HEK293 (cell line): Measurements from ENCODE around the gene CDK14.

Experiments
- MYNN ChIP-seq: fragments of 450-650 bp; formaldehyde crosslinking; IDR thresholded peaks from 2 replicates; pipeline ENCODE4 v1.5.1; 2016; ENCODE audit warnings: missing biosample characterization, missing genetic modification characterization, borderline replicate concordance
- TCF7L2 ChIP-seq: IDR thresholded peaks from 2 replicates; pipeline ENCODE4 v1.6.1; 2011; ENCODE audit warnings: low read depth, mild to moderate bottlenecking, inconsistent platforms, low read length, moderate library complexity, borderline replicate concordance
- WT1 ChIP-seq: fragments of 450-650 bp; formaldehyde crosslinking; IDR thresholded peaks from 2 replicates; pipeline ENCODE4 v1.5.1; 2016; ENCODE audit warnings: missing biosample characterization, missing genetic modification characterization
- YY1 ChIP-seq: fragments of 450-650 bp; formaldehyde crosslinking; IDR thresholded peaks from 2 replicates; pipeline ENCODE4 v1.5.1; 2018; ENCODE audit warnings: missing biosample characterization, missing genetic modification characterization
- ZFP3 ChIP-seq: fragments of 450-650 bp; formaldehyde crosslinking; IDR thresholded peaks from 2 replicates; pipeline ENCODE4 v1.5.1; 2016; ENCODE audit warnings: low read depth, missing biosample characterization, missing genetic modification characterization
- ZNF133 ChIP-seq: fragments of 450-650 bp; formaldehyde crosslinking; IDR thresholded peaks from 2 replicates; pipeline ENCODE4 v1.5.1; 2016; ENCODE audit warnings: missing biosample characterization, missing genetic modification characterization
- ZNF214 ChIP-seq: fragments of 450-650 bp; formaldehyde crosslinking; IDR thresholded peaks from 2 replicates; pipeline ENCODE4 v1.5.1; 2017; ENCODE audit warnings: missing biosample characterization, mild to moderate bottlenecking, missing genetic modification characterization, borderline replicate concordance
- ZNF548 ChIP-seq: fragments of 450-650 bp; formaldehyde crosslinking; IDR thresholded peaks from 2 replicates; pipeline ENCODE4 v1.5.1; 2016; ENCODE audit warnings: missing biosample characterization, missing genetic modification characterization
- ZNF830 ChIP-seq: fragments of 450-650 bp; IDR thresholded peaks from 2 replicates; pipeline ENCODE4 v1.5.0; 2018; ENCODE audit warnings: missing biosample characterization, missing genetic modification characterization, low read depth, mild to moderate bottlenecking, moderate library complexity
- TF ChIP-seq, protein P1 (sequence below): fragments of 450-650 bp; formaldehyde crosslinking; IDR thresholded peaks from 2 replicates; pipeline ENCODE4 v1.5.1; 2016; ENCODE audit warnings: missing biosample characterization, missing genetic modification characterization
- TF ChIP-seq, protein P2 (sequence below): fragments of 450-650 bp; formaldehyde crosslinking; IDR thresholded peaks from 2 replicates; pipeline ENCODE4; 2016; ENCODE audit warnings: missing biosample characterization, missing genetic modification characterization
- TF ChIP-seq, protein P3 (sequence below): fragments of 450-650 bp; formaldehyde crosslinking; IDR thresholded peaks from 2 replicates; pipeline ENCODE4 v1.5.1; 2016; ENCODE audit warnings: missing biosample characterization, missing genetic modification characterization
- TF ChIP-seq, protein P4 (sequence below): fragments of 450-650 bp; formaldehyde crosslinking; optimal IDR thresholded peaks from 2 replicates; pipeline ENCODE3; 2016; ENCODE audit warnings: missing biosample characterization, mild to moderate bottlenecking, missing genetic modification characterization

DNA sequence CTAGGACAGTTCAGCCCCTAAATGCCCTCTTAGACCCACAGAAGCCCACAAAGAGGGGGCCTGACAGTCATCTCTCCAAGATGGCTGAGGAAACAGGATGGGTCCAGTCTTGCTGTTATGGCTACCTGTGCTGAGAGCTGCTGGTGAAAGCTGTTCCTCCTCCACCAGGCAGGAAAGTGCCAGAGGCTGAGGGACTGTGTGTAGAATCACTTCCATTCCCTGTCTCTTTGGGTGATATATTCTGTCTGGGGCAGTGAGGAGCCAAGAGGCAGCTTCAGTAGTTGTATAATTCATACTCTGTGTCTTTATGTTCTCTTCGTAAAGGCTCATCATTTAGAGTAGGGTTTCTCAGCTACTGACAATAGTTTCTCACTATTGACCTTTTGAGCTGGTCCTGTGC is 425.8 kb downstream of the CDK14 start:
- TF ChIP-seq ZNF548 (tag by site-specific recombination) (no peak), MYNN (tag by site-specific recombination) (no peak), YY1 (no peak), ZNF214 (tag by site-specific recombination) (no peak), ZNF830 (tag by site-specific recombination) (no peak), WT1 (no peak), ZNF133 (no peak), ZFP3 (tag by site-specific recombination) (no peak), TCF7L2 (no peak)
- TF ChIP-seq, protein P1, sequence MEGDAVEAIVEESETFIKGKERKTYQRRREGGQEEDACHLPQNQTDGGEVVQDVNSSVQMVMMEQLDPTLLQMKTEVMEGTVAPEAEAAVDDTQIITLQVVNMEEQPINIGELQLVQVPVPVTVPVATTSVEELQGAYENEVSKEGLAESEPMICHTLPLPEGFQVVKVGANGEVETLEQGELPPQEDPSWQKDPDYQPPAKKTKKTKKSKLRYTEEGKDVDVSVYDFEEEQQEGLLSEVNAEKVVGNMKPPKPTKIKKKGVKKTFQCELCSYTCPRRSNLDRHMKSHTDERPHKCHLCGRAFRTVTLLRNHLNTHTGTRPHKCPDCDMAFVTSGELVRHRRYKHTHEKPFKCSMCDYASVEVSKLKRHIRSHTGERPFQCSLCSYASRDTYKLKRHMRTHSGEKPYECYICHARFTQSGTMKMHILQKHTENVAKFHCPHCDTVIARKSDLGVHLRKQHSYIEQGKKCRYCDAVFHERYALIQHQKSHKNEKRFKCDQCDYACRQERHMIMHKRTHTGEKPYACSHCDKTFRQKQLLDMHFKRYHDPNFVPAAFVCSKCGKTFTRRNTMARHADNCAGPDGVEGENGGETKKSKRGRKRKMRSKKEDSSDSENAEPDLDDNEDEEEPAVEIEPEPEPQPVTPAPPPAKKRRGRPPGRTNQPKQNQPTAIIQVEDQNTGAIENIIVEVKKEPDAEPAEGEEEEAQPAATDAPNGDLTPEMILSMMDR (tag by site-specific recombination) = no peak
- TF ChIP-seq, protein P2, sequence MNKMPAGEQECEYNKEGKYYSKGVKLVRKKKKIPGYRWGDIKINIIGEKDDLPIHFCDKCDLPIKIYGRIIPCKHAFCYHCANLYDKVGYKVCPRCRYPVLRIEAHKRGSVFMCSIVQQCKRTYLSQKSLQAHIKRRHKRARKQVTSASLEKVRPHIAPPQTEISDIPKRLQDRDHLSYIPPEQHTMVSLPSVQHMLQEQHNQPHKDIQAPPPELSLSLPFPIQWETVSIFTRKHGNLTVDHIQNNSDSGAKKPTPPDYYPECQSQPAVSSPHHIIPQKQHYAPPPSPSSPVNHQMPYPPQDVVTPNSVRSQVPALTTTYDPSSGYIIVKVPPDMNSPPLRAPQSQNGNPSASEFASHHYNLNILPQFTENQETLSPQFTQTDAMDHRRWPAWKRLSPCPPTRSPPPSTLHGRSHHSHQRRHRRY (tag by site-specific recombination) = no peak
- TF ChIP-seq, protein P3, sequence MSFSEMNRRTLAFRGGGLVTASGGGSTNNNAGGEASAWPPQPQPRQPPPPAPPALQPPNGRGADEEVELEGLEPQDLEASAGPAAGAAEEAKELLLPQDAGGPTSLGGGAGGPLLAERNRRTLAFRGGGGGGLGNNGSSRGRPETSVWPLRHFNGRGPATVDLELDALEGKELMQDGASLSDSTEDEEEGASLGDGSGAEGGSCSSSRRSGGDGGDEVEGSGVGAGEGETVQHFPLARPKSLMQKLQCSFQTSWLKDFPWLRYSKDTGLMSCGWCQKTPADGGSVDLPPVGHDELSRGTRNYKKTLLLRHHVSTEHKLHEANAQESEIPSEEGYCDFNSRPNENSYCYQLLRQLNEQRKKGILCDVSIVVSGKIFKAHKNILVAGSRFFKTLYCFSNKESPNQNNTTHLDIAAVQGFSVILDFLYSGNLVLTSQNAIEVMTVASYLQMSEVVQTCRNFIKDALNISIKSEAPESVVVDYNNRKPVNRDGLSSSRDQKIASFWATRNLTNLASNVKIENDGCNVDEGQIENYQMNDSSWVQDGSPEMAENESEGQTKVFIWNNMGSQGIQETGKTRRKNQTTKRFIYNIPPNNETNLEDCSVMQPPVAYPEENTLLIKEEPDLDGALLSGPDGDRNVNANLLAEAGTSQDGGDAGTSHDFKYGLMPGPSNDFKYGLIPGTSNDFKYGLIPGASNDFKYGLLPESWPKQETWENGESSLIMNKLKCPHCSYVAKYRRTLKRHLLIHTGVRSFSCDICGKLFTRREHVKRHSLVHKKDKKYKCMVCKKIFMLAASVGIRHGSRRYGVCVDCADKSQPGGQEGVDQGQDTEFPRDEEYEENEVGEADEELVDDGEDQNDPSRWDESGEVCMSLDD = no peak
- TF ChIP-seq, protein P4, sequence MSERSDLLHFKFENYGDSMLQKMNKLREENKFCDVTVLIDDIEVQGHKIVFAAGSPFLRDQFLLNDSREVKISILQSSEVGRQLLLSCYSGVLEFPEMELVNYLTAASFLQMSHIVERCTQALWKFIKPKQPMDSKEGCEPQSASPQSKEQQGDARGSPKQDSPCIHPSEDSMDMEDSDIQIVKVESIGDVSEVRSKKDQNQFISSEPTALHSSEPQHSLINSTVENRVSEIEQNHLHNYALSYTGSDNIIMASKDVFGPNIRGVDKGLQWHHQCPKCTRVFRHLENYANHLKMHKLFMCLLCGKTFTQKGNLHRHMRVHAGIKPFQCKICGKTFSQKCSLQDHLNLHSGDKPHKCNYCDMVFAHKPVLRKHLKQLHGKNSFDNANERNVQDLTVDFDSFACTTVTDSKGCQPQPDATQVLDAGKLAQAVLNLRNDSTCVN (tag by site-specific recombination) = no peak
